ENCODE results near the gene EZH1. TPM values are rescaled to one million over a fixed set of nuclear protein-coding genes. Genes with fewer than 3 reads are reported as not detected.
A peak's percentile ranks its signal among the peaks of the same experiment; 100 is the strongest.
"Not testable (repeated sequence)": the region's sequence is repeated elsewhere in the genome, so short reads cannot be mapped to it uniquely, and the experiment has no call there.

The EZH1 gene
- total RNA-seq, 6 donors from 2014 or later: 30.7 to 122 (median 55.0) TPM

GRCh38 chr17:42773290-42774035, 28.6 kb upstream of the EZH1 start, which contains the start of gene VPS25:
Gene VPS25 (plus strand): TSS chr17:42773449. CDS start chr17:42773476, 27 bp downstream.
- H3K4me3 ChIP-seq: peak within 1 kb of the TSS; percentile 79 to 85 (median 80)
- no peaks in the 10 kb centered on the region for H3K9me3 ChIP-seq
- peaks cover 16 to 38% (median 26%) of the 10 kb centered on the region in 4 donors for H3K36me3 ChIP-seq
- 2 to 4% methylated on average over 18 to 39 of the region's 39 CpGs for WGBS, 2 donors
- ATAC-seq (ENCODE audit: low FRiP score in 2 of 2): peak; percentile 91 to 97
- H3K27ac ChIP-seq: peak within 1 kb of the TSS; percentile 81 to 91 (median 86)
- DNase-seq: peak; percentile 70 to 85
- no peaks in the 10 kb centered on the region for H3K27me3 ChIP-seq
- peaks cover 10 to 25% (median 14%) of the 10 kb centered on the region in 4 donors for H3K4me1 ChIP-seq
- TF ChIP-seq, protein P1, sequence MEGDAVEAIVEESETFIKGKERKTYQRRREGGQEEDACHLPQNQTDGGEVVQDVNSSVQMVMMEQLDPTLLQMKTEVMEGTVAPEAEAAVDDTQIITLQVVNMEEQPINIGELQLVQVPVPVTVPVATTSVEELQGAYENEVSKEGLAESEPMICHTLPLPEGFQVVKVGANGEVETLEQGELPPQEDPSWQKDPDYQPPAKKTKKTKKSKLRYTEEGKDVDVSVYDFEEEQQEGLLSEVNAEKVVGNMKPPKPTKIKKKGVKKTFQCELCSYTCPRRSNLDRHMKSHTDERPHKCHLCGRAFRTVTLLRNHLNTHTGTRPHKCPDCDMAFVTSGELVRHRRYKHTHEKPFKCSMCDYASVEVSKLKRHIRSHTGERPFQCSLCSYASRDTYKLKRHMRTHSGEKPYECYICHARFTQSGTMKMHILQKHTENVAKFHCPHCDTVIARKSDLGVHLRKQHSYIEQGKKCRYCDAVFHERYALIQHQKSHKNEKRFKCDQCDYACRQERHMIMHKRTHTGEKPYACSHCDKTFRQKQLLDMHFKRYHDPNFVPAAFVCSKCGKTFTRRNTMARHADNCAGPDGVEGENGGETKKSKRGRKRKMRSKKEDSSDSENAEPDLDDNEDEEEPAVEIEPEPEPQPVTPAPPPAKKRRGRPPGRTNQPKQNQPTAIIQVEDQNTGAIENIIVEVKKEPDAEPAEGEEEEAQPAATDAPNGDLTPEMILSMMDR (IDR thresholded peaks at IDR 0.05): peak in 1 of 6 experiments; percentile 31
- TF ChIP-seq POLR2A (IDR thresholded peaks at IDR 0.05): peak; percentile 29 to 72 (median 36)
- TF ChIP-seq POLR2AphosphoS5 (IDR thresholded peaks at IDR 0.05): peak; percentile 85 to 93
- TF ChIP-seq EP300 (IDR thresholded peaks at IDR 0.05): no peak

- peak overlapping the region; percentile 81 to 91 (median 86) for H3K27ac ChIP-seq
- ATAC-seq (ENCODE audit: low FRiP score in 2 of 2) (no peak), DNase-seq (no peak)
- 3 to 6% methylated on average over 3 of the region's 3 CpGs for WGBS, 2 donors
- no peak for TF ChIP-seq POLR2A (IDR thresholded peaks at IDR 0.05)
- no peak for TF ChIP-seq EP300 (IDR thresholded peaks at IDR 0.05)
- no peak for TF ChIP-seq POLR2AphosphoS5 (IDR thresholded peaks at IDR 0.05)
- TF ChIP-seq, protein P1 (IDR thresholded peaks at IDR 0.05): no peak
- peak overlapping the region; percentile 79 to 85 (median 80) for H3K4me3 ChIP-seq
- peaks cover 10 to 25% (median 14%) of the 10 kb centered on the region in 4 donors for H3K4me1 ChIP-seq
- peaks cover 14 to 33% (median 22%) of the 10 kb centered on the region in 4 donors for H3K36me3 ChIP-seq
- H3K27me3 ChIP-seq: no peaks in the 10 kb centered on the region
- H3K9me3 ChIP-seq: no peaks in the 10 kb centered on the region
These were observed 28.1 kb upstream of the EZH1 start for GRCh38 chr17:42772945-42773289.

DNA sequence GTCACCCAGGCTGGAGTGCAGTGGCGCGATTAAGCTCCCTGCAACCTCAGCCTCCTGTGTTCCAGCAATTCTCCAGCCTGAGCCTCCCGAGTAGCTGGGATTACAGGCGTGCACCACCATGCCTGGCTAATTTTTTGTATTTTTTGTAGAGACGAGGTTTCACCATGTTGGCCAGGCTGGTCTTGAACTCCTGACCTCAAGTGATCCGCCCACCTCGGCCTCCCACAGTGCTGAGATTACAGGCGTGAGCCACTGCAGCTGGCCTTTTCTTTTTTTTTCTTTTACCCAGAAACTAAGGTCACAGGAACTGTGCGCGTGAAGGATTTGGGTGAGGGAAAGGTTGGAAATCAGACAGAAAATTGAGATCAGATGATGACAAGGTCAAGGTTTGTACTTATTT, 25.1 kb upstream of the EZH1 start:
- not testable (repeated sequence) for DNase-seq; ATAC-seq (ENCODE audit: low FRiP score in 2 of 2); H3K36me3 ChIP-seq

GRCh38 chr17:42768006-42768405, 23.2 kb upstream of the EZH1 start:
- not testable (repeated sequence) for ATAC-seq (ENCODE audit: low FRiP score in 2 of 2); H3K27ac ChIP-seq; H3K4me3 ChIP-seq; DNase-seq; H3K36me3 ChIP-seq; H3K27me3 ChIP-seq; H3K9me3 ChIP-seq
- WGBS, 2 donors: 68% methylated on average over 9 of the region's 9 CpGs
- peaks cover 0 to 18% (median 8%) of the 10 kb centered on the region in 4 donors for H3K4me1 ChIP-seq

More for the DNA sequence above, 25.1 kb upstream of the EZH1 start:
- WGBS, 2 donors: 76 to 80% methylated on average over 10 of the region's 10 CpGs
- H3K27me3 ChIP-seq, H3K27ac ChIP-seq, H3K9me3 ChIP-seq, H3K4me3 ChIP-seq: not testable (repeated sequence)
- peaks cover 10 to 20% (median 14%) of the 10 kb centered on the region in 4 donors for H3K4me1 ChIP-seq

- H3K4me3 ChIP-seq: no peak overlapping the region
These were observed 22.7 kb upstream of the EZH1 start for GRCh38 chr17:42767512-42767911.

More at GRCh38 chr17:42767512-42767911, 22.7 kb upstream of the EZH1 start:
- ATAC-seq (ENCODE audit: low FRiP score in 2 of 2) (no peak), DNase-seq (no peak)
- no peaks in the 10 kb centered on the region for H3K27me3 ChIP-seq
- no peaks in the 10 kb centered on the region for H3K9me3 ChIP-seq
- peaks cover 0 to 15% (median 3%) of the 10 kb centered on the region in 4 donors for H3K4me1 ChIP-seq
- TF ChIP-seq, protein P1 (IDR thresholded peaks at IDR 0.05): no peak
- no peak for TF ChIP-seq POLR2A (IDR thresholded peaks at IDR 0.05)
- TF ChIP-seq POLR2AphosphoS5 (IDR thresholded peaks at IDR 0.05): no peak
- no peak for TF ChIP-seq EP300 (IDR thresholded peaks at IDR 0.05)
- no peaks in the 10 kb centered on the region for H3K36me3 ChIP-seq
- H3K27ac ChIP-seq: no peak overlapping the region

All from upper lobe of left lung (tissue), 6 donors.